Effector memory CD4-positive, alpha-beta T cell (primary cell): Measurements from ENCODE around the gene KHDRBS1.
"Not testable (repeated sequence)": the region's sequence is repeated elsewhere in the genome, so short reads cannot be mapped to it uniquely, and the experiment has no call there.

Experiments used
- DNase-seq, 3 donors: peaks; one replicate each; pipeline ENCODE4 v3.0.0-alpha.2; 2020
- H3K27ac ChIP-seq: 2 replicates; pipeline ENCODE4 v1.7.0; 2013; ENCODE audit warnings: mild to moderate bottlenecking, low read length, moderate library complexity; ENCODE audit not compliant: insufficient read depth, poor library complexity, severe bottlenecking
- H3K27me3 ChIP-seq: replicated peaks from 2 replicates; pipeline ENCODE4 v1.7.0; 2013; ENCODE audit warnings: mild to moderate bottlenecking, low read length; ENCODE audit not compliant: insufficient read depth, control insufficient read depth, poor library complexity, severe bottlenecking
- H3K36me3 ChIP-seq: 2 replicates; pipeline ENCODE4 v1.7.0; 2013; ENCODE audit warnings: mild to moderate bottlenecking, low read length, moderate library complexity; ENCODE audit not compliant: control insufficient read depth, insufficient read depth
- H3K4me1 ChIP-seq: 2 replicates; pipeline ENCODE4 v1.7.0; 2013; ENCODE audit warnings: low read length, mild to moderate bottlenecking; ENCODE audit not compliant: control insufficient read depth, insufficient read depth, poor library complexity, severe bottlenecking
- H3K4me3 ChIP-seq: 2 replicates; pipeline ENCODE4 v1.7.0; 2013; ENCODE audit warnings: low read length, low read depth, mild to moderate bottlenecking; ENCODE audit not compliant: insufficient read depth, poor library complexity, severe bottlenecking
- H3K9me3 ChIP-seq: 2 replicates; pipeline ENCODE4 v1.7.0; 2013; ENCODE audit warnings: mild to moderate bottlenecking, low read length, moderate library complexity; ENCODE audit not compliant: control insufficient read depth

The KHDRBS1 gene

DNA sequence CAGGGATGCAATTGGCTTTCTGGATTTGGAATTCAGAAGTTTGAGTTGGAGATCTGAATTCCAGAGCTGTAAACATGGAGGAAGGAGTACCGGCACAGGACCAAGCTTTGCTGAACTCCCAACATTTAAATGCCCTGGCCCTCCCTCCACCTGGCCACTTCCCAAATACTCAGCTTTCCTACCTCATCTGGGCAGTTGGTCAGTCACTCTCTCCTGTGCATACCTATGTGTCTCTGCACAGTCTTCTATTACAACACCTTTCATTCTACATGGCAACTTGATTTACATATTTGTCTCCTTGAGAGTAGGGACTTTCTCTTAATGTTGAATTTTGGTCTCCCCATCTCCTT is 6.1 kb upstream of the KHDRBS1 start:
- Histone ChIP-seq H3K36me3 (no peaks in the 10 kb centered on the region), H3K4me3 (no peak overlapping the region), H3K9me3 (no peaks in the 10 kb centered on the region), H3K4me1 (no peaks in the 10 kb centered on the region), H3K27ac (no peak overlapping the region), H3K27me3 (no peaks in the 10 kb centered on the region)
- no peak for DNase-seq

DNA sequence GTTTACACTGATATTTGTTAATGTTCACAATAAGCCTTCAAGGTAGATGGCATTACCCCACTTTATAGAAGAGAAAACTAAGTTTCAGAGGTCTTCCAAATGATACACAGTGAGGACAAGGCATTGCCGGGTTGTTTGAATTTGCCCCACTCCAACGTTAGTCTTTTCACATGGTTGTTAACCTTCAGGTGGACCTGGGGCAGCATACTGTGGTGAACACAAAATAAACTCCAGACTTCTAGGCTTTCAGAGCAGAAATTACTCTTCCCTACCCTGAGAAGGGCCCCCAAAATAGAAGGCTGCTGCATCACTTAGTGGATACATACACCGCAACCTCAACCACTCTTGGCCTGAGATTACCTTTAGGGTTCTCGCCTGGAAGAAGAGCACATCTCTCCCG is 3.4 kb upstream of the KHDRBS1 start:
- no peak overlapping the region for H3K27ac ChIP-seq
- no peak for DNase-seq
- H3K9me3 ChIP-seq, result no peaks in the 10 kb centered on the region
- no peak overlapping the region for H3K4me3 ChIP-seq
- no peaks in the 10 kb centered on the region for H3K27me3 ChIP-seq
- H3K4me1 ChIP-seq, result peaks cover 6% of the 10 kb centered on the region
- no peaks in the 10 kb centered on the region for H3K36me3 ChIP-seq

- Histone ChIP-seq H3K4me1 (peaks cover 28% of the 10 kb centered on the region), H3K27me3 (no peaks in the 10 kb centered on the region), H3K27ac (peak overlapping the region; percentile 98)
These were observed 821 bp upstream of the KHDRBS1 start for GRCh38 chr1:32012709-32013385.

GRCh38 chr1:32014199-32014947 is 705 bp downstream of the KHDRBS1 start:
- peak overlapping the region; percentile 90 for H3K4me3 ChIP-seq
- DNase-seq, result peak in 2 of 3 donors; percentile 8 to 31

More at GRCh38 chr1:32012709-32013385, 821 bp upstream of the KHDRBS1 start:
- peaks cover 2% of the 10 kb centered on the region for H3K36me3 ChIP-seq
- peak overlapping the region; percentile 90 for H3K4me3 ChIP-seq
- DNase-seq, result no peak
- no peaks in the 10 kb centered on the region for H3K9me3 ChIP-seq

DNA sequence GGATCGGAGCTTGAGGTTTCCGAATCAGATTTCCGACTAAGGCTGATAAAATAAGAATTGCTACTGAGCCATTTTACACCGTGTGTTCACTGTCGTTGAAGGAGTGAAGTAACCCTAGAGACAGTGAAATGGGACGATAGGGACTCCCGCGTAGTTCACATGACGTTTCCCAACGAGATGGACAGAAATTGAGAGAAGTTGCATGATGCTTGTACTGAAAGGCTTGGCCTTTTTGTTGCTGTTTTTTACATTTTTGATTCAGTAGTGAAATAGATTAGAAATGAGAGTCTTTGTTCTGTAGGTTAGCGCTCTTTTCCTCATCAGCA is 1.2 kb downstream of the KHDRBS1 start:
- Histone ChIP-seq H3K27ac (peak overlapping the region; percentile 98), H3K27me3 (no peaks in the 10 kb centered on the region), H3K4me3 (peak overlapping the region; percentile 90), H3K9me3 (no peaks in the 10 kb centered on the region), H3K36me3 (peaks cover 5% of the 10 kb centered on the region), H3K4me1 (peaks cover 36% of the 10 kb centered on the region)
- no peak for DNase-seq

More at GRCh38 chr1:32014199-32014947, 705 bp downstream of the KHDRBS1 start:
- no peaks in the 10 kb centered on the region for H3K27me3 ChIP-seq
- H3K9me3 ChIP-seq, result no peaks in the 10 kb centered on the region
- peak overlapping the region; percentile 98 for H3K27ac ChIP-seq
- H3K4me1 ChIP-seq, result peaks cover 34% of the 10 kb centered on the region
- H3K36me3 ChIP-seq, result peaks cover 5% of the 10 kb centered on the region

DNA sequence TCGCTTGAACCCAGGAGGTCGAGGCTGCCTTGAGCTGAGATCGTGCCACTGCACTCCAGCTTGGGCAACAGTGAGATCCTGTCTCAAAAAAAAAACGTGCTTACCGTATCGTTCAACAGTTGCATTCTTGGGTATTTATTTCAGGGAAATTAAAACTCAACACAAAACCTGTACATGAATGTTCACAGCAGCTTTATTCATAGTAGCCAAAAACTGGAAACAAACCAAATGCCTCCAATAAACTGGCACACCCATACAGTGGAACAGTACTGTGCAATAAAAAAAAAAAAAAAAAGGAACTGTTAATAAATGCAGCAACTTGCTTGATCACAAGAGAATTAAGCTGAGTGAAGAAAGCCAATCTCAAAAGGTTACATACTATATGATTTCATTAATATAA is 6.7 kb downstream of the KHDRBS1 start:
- no peak overlapping the region for H3K4me3 ChIP-seq
- no peak overlapping the region for H3K27ac ChIP-seq
- no peaks in the 10 kb centered on the region for H3K27me3 ChIP-seq
- H3K4me1 ChIP-seq, result peaks cover 40% of the 10 kb centered on the region
- DNase-seq, result no peak
- H3K9me3 ChIP-seq, result no peaks in the 10 kb centered on the region
- peaks cover 16% of the 10 kb centered on the region for H3K36me3 ChIP-seq

GRCh38 chr1:32021574-32022018 is 7.9 kb downstream of the KHDRBS1 start:
- Histone ChIP-seq H3K36me3 (peaks cover 16% of the 10 kb centered on the region), H3K4me1 (peaks cover 31% of the 10 kb centered on the region)
- not testable (repeated sequence) for DNase-seq, H3K27me3 ChIP-seq, H3K27ac ChIP-seq, H3K4me3 ChIP-seq, H3K9me3 ChIP-seq

DNA sequence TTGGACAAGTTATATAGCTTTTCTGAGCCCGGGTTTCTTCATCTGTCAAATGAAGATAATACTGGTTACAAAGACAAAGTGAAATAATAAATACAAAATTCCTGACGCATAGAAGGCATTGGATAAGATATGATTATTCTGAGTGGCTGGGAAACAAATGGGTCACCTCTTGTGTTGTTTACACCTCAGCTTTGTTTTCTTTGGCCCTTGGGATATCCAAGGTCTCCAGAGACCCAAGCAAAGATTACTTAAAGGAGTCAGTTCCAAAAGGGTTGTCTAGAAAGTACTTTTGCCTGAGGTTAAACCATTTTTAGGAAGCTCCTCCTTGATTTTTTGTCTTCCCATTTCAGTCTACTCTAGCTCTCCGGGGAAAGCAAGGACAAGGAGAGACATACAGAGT is 9.7 kb downstream of the KHDRBS1 start:
- DNase-seq, result no peak
- Histone ChIP-seq H3K9me3 (no peaks in the 10 kb centered on the region), H3K36me3 (peaks cover 12% of the 10 kb centered on the region), H3K27ac (no peak overlapping the region), H3K4me1 (peaks cover 20% of the 10 kb centered on the region), H3K27me3 (no peaks in the 10 kb centered on the region), H3K4me3 (no peak overlapping the region)

GRCh38 chr1:32025515-32025914 is 11.8 kb downstream of the KHDRBS1 start:
- Histone ChIP-seq H3K27ac (no peak overlapping the region), H3K4me1 (peaks cover 10% of the 10 kb centered on the region), H3K9me3 (no peaks in the 10 kb centered on the region), H3K27me3 (no peaks in the 10 kb centered on the region), H3K36me3 (peaks cover 20% of the 10 kb centered on the region), H3K4me3 (no peak overlapping the region)
- DNase-seq, result no peak

DNA sequence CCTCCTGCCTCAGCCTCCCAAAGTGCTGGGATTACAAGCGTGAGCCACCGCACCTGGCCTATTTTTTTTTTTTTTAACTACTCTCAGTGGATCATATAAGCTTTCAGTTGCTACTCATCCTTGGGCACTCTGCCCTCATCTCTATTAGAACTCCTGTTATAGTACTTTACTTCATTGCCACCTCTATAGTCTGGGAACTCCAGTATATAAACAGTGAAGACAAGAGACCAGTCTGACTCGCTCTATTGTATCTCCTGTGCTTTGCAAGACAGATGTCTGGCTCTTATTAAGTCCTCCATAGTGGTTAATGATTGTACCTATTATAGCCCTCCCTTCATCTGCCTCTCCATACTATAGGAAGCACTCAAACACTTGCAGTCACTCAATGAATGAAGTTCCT is 15.1 kb downstream of the KHDRBS1 start:
- Histone ChIP-seq H3K4me1 (peaks cover 10% of the 10 kb centered on the region), H3K9me3 (no peaks in the 10 kb centered on the region), H3K36me3 (peaks cover 40% of the 10 kb centered on the region), H3K4me3 (no peak overlapping the region), H3K27me3 (no peaks in the 10 kb centered on the region), H3K27ac (no peak overlapping the region)
- no peak for DNase-seq
